AG10803 (cell line): ENCODE results near the gene KNDC1.
"Not testable (repeated sequence)": the region's sequence is repeated elsewhere in the genome, so short reads cannot be mapped to it uniquely, and the experiment has no call there.

ENCODE experiments used
- DNase-seq: peaks from one replicate; pipeline ENCODE4 v3.0.0; 2010; ENCODE audit warnings: low read depth
- H3K4me3 ChIP-seq: 2 replicates; pipeline ENCODE4 v1.5.1; 2011; ENCODE audit warnings: mild to moderate bottlenecking, low read length, control low read depth
- CTCF ChIP-seq: conservative IDR thresholded peaks from 2 replicates; pipeline ENCODE4 v1.5.1; 2011; ENCODE audit warnings: mild to moderate bottlenecking, low read length, control low read depth, inconsistent platforms

The KNDC1 gene

DNA sequence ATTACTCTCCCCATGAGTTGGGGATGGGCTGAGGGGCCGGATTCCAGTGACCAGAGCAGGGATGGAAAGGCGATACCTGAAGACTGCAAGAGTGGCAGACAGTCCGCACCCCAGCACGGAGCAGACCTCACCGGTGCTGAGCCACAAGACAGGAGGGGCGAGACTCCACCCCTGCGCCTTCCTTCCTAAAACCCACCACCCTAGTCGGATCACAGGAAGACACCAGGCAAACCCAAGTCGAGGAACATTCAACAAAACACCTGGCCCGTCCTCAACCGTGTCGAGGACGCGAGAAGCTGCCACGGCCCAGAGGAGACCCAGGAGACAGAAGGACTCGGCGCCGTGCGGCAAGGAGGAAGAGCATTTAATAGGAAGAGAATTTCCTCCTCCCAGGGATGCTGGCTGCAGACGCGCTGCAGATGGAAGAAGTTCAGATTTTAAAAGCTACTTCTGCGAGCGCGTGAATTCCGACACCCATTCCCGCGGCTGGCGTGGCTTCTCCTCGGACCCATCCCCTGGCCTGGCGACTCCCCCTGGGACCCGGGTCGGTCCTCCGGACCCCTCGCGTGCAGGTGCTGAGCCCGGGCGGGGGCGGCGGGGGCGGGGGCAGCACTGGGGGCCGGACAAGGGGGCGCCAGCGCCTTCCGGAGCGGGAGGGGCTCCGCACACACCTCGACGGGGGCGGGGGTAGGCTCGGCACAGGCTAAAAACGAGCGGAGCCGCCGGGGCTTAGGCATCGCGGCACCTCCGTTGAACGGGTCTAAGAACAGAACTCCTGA, 69.4 kb downstream of the KNDC1 start:
- TF ChIP-seq CTCF, result no peak

DNA sequence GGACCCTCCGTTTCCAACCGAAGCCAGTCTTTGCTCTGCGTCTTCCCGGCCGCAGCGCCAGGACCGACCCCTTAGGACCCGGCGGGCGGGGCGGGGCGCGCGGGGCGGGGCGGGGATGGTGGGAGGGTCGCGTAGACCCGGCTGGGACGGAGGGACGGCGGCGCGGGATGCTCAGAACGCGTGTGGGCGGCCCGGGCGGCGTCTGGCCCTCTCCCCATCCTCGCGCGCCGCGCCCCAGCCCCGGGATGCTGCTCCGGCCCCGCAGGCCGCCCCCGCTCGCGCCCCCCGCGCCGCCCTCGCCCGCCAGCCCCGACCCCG, 70.0 kb downstream of the KNDC1 start, which contains the start of gene UTF1:
UTF1 (plus strand) TSS at position 174 of the 318 bp plus-strand sequence; CDS start at position 246, 72 bp downstream.
- TF ChIP-seq CTCF, result no peak
- DNase-seq, result no peak
- no peak within 1 kb of the TSS for H3K4me3 ChIP-seq

More for the DNA sequence above, 69.4 kb downstream of the KNDC1 start:
- no peak overlapping the region for H3K4me3 ChIP-seq
- no peak for DNase-seq

DNA sequence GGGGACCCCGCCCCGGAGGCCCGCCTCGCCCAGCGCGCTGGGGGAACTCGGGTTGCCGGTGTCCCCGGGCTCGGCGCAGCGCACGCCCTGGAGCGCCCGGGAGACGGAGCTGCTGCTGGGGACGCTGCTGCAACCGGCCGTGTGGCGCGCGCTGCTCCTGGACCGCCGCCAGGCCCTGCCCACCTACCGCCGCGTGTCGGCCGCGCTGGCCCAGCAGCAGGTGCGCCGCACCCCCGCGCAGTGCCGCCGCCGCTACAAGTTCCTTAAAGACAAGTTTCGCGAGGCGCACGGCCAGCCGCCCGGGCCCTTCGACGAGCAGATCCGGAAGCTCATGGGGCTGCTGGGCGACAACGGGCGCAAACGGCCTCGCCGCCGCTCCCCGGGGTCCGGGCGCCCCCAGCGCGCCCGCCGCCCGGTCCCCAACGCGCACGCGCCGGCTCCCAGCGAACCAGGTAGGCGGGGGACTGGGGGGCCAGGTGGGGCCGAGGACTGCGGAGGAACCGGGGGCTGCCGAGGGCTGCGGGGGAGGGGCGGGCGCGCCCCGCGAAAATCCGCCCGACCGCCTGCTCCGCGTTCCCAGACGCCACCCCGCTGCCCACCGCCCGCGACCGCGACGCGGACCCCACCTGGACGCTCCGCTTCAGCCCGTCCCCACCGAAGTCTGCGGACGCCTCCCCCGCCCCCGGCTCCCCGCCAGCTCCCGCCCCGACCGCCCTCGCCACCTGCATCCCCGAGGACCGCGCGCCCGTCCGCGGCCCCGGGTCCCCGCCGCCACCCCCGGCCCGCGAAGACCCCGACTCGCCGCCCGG, 70.6 kb downstream of the KNDC1 start:
- DNase-seq, result no peak
- TF ChIP-seq CTCF, result no peak
- H3K4me3 ChIP-seq, result no peak overlapping the region

- TF ChIP-seq CTCF, result no peak
- H3K4me3 ChIP-seq, result no peak overlapping the region
- DNase-seq, result no peak
Observed at GRCh38 chr10:133231244-133231945, 71.4 kb downstream of the KNDC1 start.

DNA sequence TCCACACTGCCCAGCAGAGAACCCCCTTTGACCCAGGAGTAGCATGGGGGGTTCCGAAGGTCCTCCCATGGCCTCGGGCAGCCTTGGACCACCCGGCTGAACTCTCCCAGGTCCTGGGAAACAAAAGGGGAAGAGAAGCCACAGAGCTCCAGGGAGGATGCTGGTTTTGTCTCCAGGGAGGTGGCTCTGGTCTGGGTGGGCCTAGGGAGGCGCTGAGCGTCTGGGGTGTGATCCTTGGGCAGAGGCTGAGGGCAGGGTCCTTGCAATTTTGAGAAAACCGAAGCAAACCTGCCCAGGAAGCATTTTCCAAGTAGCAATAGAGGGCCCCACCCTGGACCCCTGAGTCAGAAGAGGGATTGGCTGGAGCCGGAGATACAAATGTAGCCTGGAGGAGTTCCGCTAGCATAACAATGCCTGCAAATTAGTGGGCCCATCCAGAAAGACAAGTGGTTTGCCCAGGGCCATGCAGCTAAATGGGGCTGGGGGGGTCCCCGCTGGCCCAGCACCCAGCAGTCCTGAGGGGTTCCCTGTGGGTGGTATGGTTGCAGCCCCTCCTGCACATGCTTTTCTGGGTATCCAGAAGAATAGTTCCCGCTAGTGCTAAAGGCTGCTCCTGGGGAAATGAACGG, 72.0 kb downstream of the KNDC1 start:
- H3K4me3 ChIP-seq, result no peak overlapping the region
- no peak for DNase-seq
- TF ChIP-seq CTCF, result no peak

GRCh38 chr10:133234796-133235195, 74.8 kb downstream of the KNDC1 start:
- not testable (repeated sequence) for DNase-seq, H3K4me3 ChIP-seq

- DNase-seq, result no peak
- TF ChIP-seq CTCF, result no peak
- H3K4me3 ChIP-seq, result no peak overlapping the region
Observed at GRCh38 chr10:133235265-133235855, 75.3 kb downstream of the KNDC1 start.
